ENCODE data around the gene GPC6. TPM values are rescaled to one million over a fixed set of nuclear protein-coding genes. Genes with fewer than 3 reads are reported as not detected.

Gene GPC6
- total RNA-seq, 1 experiment from 2014 or later: not detected

- H3K4me3 Mint-ChIP-seq (ENCODE audit: low read depth, unreplicated experiment): no peak overlapping the region
- intact Hi-C loops (cut with micrococcal nuclease; ENCODE audit: unreplicated experiment): no loop called here
- no peak overlapping the region for H3K27ac Mint-ChIP-seq (ENCODE audit: unreplicated experiment)
- H3K36me3 Mint-ChIP-seq (ENCODE audit: insufficient read depth, unreplicated experiment): no peaks in the 10 kb centered on the region
- no peaks in the 10 kb centered on the region for H3K27me3 Mint-ChIP-seq (ENCODE audit: unreplicated experiment)
- TF ChIP-seq, protein P1, sequence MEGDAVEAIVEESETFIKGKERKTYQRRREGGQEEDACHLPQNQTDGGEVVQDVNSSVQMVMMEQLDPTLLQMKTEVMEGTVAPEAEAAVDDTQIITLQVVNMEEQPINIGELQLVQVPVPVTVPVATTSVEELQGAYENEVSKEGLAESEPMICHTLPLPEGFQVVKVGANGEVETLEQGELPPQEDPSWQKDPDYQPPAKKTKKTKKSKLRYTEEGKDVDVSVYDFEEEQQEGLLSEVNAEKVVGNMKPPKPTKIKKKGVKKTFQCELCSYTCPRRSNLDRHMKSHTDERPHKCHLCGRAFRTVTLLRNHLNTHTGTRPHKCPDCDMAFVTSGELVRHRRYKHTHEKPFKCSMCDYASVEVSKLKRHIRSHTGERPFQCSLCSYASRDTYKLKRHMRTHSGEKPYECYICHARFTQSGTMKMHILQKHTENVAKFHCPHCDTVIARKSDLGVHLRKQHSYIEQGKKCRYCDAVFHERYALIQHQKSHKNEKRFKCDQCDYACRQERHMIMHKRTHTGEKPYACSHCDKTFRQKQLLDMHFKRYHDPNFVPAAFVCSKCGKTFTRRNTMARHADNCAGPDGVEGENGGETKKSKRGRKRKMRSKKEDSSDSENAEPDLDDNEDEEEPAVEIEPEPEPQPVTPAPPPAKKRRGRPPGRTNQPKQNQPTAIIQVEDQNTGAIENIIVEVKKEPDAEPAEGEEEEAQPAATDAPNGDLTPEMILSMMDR (IDR thresholded peaks at IDR 0.05; ENCODE audit: unreplicated experiment): no peak
- H3K9me3 Mint-ChIP-seq (ENCODE audit: low read depth, unreplicated experiment): peaks cover 3% of the 10 kb centered on the region
- DNase-seq: no peak
- no TSS peak for BruUV-seq (replicated peaks)
- CTCF ChIA-PET: no interaction called here
- H3K4me1 Mint-ChIP-seq (ENCODE audit: low read depth, unreplicated experiment): no peaks in the 10 kb centered on the region
Measured at GRCh38 chr13:94162289-94162688, 935.7 kb downstream of the GPC6 start.

DNA sequence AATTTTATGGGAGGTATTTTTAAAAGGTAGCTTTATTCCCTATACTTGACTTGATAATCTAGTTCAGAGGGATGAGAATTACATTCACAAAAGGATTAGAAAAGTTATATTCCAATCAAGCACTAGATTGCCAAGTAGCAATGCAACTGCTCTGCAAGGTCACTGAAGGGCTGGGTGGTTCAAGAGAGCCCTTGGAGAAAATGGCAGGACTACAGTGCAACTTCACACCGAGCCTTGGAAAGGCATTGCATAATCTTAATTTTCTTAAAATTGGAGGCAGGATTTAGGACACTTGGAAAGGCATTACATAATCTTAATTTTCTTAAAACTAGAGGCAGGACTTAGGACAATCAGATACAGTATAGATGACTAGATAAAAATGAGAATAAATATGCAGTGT lies 936.9 kb downstream of the GPC6 start:
- Mint-ChIP-seq H3K27ac (ENCODE audit: unreplicated experiment) (no peak overlapping the region), H3K36me3 (ENCODE audit: insufficient read depth, unreplicated experiment) (no peaks in the 10 kb centered on the region), H3K4me3 (ENCODE audit: low read depth, unreplicated experiment) (no peak overlapping the region), H3K9me3 (ENCODE audit: low read depth, unreplicated experiment) (peaks cover 5% of the 10 kb centered on the region), H3K4me1 (ENCODE audit: low read depth, unreplicated experiment) (no peaks in the 10 kb centered on the region), H3K27me3 (ENCODE audit: unreplicated experiment) (no peaks in the 10 kb centered on the region)
- no peak for DNase-seq
- BruUV-seq (replicated peaks): no TSS peak
- TF ChIP-seq, protein P1 (IDR thresholded peaks at IDR 0.05; ENCODE audit: unreplicated experiment): no peak
- intact Hi-C loops (cut with micrococcal nuclease; ENCODE audit: unreplicated experiment): no loop called here
- CTCF ChIA-PET: no interaction called here

GRCh38 chr13:94168783-94169453 lies 942.3 kb downstream of the GPC6 start:
- DNase-seq: no peak
- TF ChIP-seq, protein P1 (IDR thresholded peaks at IDR 0.05; ENCODE audit: unreplicated experiment): no peak
- Mint-ChIP-seq H3K27me3 (ENCODE audit: unreplicated experiment) (no peaks in the 10 kb centered on the region), H3K4me1 (ENCODE audit: low read depth, unreplicated experiment) (no peaks in the 10 kb centered on the region), H3K27ac (ENCODE audit: unreplicated experiment) (no peak overlapping the region), H3K36me3 (ENCODE audit: insufficient read depth, unreplicated experiment) (no peaks in the 10 kb centered on the region), H3K4me3 (ENCODE audit: low read depth, unreplicated experiment) (no peak overlapping the region), H3K9me3 (ENCODE audit: low read depth, unreplicated experiment) (peaks cover 3% of the 10 kb centered on the region)
- CTCF ChIA-PET: no interaction called here
- no TSS peak for BruUV-seq (replicated peaks)
- intact Hi-C loops (cut with micrococcal nuclease; ENCODE audit: unreplicated experiment): no loop called here

- Mint-ChIP-seq H3K27me3 (ENCODE audit: unreplicated experiment) (no peaks in the 10 kb centered on the region), H3K36me3 (ENCODE audit: insufficient read depth, unreplicated experiment) (no peaks in the 10 kb centered on the region), H3K4me1 (ENCODE audit: low read depth, unreplicated experiment) (no peaks in the 10 kb centered on the region), H3K4me3 (ENCODE audit: low read depth, unreplicated experiment) (no peak overlapping the region), H3K27ac (ENCODE audit: unreplicated experiment) (no peak overlapping the region), H3K9me3 (ENCODE audit: low read depth, unreplicated experiment) (peaks cover 3% of the 10 kb centered on the region)
- no TSS peak for BruUV-seq (replicated peaks)
- TF ChIP-seq, protein P1 (IDR thresholded peaks at IDR 0.05; ENCODE audit: unreplicated experiment): no peak
- CTCF ChIA-PET: no interaction called here
- no peak for DNase-seq
- intact Hi-C loops (cut with micrococcal nuclease; ENCODE audit: unreplicated experiment): no loop called here
Measured at GRCh38 chr13:94169454-94170144, 943.0 kb downstream of the GPC6 start.

Measured in Calu3 (cell line).